T-helper 1 cell (primary cell): ENCODE results near the gene SH3BP1.
"Not testable (repeated sequence)": the region's sequence is repeated elsewhere in the genome, so short reads cannot be mapped to it uniquely, and the experiment has no call there.

Source experiments
- DNase-seq, 5 donors: peaks; one replicate each; pipeline ENCODE4 v3.0.0-alpha.2; 2012 to 2020
- total RNA-seq, 4 donors: gene quantifications; one replicate each; lab custom pipeline; 2026; lab: John Stamatoyannopoulos, UW

SH3BP1 gene, protein sequence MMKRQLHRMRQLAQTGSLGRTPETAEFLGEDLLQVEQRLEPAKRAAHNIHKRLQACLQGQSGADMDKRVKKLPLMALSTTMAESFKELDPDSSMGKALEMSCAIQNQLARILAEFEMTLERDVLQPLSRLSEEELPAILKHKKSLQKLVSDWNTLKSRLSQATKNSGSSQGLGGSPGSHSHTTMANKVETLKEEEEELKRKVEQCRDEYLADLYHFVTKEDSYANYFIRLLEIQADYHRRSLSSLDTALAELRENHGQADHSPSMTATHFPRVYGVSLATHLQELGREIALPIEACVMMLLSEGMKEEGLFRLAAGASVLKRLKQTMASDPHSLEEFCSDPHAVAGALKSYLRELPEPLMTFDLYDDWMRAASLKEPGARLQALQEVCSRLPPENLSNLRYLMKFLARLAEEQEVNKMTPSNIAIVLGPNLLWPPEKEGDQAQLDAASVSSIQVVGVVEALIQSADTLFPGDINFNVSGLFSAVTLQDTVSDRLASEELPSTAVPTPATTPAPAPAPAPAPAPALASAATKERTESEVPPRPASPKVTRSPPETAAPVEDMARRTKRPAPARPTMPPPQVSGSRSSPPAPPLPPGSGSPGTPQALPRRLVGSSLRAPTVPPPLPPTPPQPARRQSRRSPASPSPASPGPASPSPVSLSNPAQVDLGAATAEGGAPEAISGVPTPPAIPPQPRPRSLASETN
- 17.4 to 22.4 (median 21.0) reads per million in 4 donors for total RNA-seq

DNA sequence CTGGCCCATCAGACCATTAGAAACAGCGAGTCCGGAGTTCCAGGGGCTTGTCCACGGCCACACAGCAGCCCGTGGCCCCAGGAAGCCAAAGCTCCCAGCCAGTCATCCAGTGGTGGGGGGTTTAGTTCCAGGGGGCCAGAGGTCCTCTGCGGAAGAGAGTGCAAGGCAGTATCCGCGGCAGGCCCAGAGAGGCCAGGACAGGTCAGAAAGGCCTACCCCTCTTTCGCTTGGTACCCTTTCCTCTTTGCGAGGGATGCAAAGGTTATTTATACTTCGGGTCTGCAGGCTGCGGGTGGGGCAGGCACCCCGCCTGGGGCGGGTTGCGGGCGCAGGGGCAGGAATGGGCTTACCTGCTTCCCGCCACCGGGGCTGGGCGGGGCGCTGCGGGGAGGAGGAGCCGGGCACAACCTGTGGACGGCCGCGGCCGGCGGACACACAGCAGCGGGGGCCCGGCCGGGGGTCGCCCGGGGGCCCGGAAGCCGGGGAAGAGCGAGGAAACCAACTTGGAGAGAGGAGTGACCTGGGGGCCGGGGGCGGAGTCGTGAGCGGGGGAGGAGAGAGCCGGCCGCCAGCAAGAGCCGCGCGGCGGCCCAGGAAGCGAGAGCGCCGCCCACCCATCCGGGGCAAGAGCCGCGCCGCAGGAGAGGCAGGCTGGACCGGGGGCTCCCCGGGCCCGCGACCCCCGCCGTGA is at the start of gene SH3BP1:
Gene SH3BP1, plus strand, starts transcription at position 600 of the 691 bp plus-strand sequence. CDS start 119 bp downstream, outside the sequence.
- DNase-seq: peak; percentile 44 to 63 (median 44)

DNA sequence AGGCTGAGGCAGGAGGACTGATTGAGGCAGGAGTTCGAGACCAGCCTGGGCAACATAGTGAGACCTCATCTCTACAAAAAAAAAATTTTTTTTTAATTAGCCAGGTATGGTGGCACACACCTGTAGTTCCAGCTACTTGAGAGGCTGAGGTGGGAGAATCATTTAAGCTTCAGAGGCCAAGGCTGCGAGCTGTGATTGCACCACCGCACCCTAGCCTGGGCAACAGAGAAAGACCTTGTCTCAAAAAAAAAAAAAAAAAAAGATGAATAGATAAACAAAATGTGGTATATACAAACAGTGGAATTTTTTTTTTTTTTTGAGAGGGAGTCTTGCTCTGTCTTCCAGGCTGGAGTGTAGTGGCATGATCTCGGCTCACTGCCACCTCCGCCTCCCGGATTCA is 48.4 kb upstream of the SH3BP1 start:
- not testable (repeated sequence) for DNase-seq

DNA sequence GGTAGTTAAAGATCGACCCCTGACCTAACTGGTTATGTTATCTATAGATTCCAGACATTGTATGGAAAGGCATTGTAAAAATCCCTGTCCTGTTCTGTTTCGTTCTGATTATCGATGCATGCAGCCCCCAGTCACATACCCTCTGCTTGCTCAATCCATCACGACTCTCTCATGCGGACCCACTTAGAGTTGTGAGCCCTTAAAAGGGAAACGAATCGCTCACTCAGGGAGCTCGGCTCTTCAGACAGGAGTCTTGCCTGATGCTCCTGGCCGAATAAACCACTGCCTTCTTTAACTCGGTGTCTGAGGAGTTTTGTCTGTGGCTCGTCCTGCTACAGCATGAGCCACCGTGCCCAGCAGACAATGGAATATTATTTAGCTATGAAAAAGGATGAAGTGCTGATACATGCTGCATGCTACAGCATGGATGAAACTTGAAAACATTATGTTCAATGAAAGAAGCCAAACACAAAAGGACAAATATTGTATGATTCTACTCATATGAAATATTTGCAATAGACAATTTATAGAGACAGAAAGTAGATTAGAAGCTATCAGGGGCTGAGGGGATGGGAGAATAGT is 47.6 kb upstream of the SH3BP1 start:
- no peak for DNase-seq

DNA sequence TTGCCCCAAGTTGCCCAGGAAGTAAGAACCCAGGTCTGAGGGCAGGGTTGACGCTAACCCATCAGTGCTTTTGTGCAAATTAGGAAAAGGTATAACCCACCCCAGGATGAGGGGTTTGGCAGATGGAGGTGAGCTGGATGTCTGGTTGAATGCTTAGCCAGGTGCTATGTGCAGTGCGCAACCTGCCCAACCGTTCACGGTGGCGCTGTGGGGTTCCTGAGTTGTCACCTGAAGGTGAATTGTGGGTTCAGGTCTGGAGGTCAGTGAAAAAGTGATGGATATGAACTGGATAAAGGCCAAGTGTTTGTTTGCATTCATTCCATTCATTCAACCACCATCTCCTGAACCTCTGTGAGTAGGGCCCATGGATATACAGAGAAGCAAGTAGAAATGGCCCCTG is 45.2 kb upstream of the SH3BP1 start:
- no peak for DNase-seq

DNA sequence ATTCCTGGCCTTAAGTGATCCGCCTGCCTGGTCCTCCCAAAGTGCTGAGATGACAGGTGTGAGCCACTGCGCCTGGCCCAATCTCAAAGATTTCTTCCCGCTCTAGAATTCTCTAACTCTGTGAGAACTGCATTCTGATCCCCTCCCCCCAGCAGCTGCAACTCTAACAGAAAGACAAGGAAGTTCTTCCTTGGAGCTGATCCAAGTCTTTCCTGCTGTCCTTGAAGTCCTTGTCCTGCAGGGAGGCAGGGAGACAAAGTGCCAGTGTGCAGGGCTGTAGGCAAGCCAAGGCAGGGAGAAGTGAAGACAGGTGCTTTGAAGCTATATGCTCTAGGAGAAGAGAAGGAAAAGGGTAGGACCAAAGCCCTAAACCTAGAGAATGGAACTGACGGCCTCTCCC is 40.3 kb upstream of the SH3BP1 start:
- no peak for DNase-seq

DNA sequence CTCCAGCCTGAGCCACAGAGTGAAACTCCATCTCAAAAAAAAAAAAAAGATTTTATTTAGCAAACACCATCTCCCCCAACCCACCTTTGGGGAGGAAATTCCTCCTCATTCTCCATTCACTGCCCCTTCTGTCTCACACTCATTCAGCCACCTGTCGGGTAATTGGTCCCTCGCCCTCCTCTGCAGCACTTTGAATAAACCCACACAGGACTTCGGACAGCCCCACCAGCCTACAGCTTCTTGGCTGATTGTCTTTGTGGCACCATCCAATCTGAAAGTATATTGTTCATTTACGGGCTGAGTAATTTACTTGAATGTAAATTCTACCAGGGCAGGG is 38.3 kb upstream of the SH3BP1 start:
- DNase-seq: no peak

DNA sequence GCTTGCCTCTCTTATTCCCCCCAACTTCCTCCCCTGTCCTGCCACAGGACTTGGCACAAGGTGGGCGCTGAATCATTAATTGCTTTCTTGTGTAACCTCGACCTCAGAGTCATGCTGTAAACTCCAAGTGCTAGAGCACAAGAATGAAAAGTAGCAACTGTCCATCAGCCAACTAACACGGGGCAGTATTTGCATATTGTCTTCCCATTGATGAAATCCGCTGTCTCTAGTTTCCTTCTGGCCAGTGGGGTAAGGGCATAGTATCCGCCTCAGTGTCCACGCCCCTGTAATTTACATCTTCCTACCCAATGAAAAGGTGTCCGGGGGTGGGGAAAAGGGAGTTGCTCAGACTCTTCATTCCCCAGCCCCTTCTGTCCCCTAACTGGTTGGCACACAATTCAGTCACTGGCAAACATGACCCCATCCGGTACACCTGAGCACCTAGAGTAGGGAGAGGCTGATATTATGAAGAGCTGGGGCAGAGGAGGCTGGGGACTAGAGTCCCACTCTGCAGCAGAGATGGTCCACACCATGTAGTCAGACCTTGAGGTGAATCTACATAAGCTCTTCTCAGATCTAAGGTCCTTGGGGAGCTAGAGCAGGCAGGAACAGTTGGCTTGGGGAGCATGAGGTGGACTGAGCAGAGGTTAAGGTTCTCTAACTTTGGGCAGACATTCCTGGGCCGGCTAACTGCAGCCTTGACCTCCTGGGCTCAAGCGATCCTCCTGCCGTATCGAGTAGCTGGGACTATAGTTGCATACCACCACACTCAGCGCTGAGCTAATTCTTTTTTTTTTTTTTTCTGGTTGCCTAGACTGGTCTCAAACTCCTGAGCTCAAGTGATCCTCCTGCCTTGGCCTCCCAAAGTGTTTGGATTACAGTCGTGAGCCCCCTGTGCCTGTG is 37.7 kb upstream of the SH3BP1 start:
- no peak for DNase-seq

DNA sequence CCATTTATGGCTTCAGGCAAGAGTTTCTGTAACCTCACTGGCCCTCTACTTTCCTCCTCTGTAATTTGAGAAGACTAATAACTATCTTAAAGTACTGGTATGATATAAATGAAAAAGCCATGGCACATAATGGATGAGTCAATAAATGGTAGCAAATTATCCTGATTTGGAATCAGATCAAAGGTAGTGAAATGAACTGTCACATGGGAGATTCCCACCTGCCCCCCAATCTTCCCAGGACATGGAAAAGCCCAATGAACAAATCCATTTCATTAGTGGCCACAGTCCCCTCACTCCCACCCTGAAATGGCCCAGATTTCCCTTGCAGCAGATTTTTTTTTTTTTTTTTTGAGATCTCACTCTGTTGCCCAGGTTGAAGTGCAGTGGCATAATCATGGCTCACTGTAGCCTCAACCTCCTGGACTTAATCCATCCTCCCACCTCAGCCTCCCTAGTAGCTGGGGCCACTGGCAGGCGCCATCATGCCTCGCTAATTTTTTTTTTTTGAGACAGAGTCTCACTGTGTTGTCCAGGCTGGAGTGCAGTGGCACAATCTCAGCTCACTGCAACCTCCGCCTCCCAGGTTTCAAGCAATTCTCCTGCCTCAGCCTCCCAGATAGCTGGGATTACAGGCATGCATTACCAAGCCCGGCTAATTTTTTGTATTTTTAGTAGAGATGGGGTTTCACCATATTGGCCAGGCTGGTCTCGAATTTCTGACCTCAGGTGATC is 36.8 kb upstream of the SH3BP1 start:
- not testable (repeated sequence) for DNase-seq

DNA sequence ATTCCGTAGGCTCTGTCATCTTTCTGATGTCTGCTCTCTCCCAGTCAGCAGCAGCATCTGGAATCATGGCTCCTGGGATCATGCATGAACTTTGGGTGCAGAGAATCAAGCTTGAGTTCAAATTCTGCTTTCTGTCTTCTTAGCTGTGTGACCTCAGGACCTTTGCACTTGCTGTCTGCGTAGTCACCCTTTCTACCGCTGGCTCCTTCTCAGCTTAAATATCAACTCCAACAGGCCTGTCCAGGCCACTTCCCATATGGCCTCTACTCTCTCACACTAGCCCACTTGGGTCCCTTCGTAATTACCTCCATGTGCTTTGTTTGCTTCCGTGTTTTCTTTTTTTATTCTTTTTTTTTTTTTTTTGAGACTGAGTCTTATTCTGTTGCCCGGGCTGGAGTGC is 35.4 kb upstream of the SH3BP1 start:
- no peak for DNase-seq

DNA sequence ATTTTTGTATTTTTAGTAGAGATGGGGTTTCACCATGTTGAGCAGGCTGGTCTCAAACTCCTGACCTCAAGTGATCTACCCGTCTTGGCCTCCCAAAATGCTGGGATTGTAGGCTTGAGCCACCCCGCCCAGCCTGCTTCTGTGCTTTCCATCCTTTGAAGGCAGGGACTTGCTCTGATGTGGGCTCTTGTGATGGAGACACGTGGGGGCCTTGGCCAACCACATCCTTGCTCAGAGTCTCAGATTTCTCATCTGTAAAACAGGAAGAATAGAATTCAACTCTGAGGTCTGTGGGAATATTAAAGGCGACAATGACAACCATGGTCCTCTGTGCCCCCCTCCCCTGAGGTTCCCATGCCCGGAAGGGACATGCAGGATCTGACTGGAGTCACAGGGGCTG is 34.6 kb upstream of the SH3BP1 start:
- DNase-seq: peak; percentile 30 to 71 (median 55)

DNA sequence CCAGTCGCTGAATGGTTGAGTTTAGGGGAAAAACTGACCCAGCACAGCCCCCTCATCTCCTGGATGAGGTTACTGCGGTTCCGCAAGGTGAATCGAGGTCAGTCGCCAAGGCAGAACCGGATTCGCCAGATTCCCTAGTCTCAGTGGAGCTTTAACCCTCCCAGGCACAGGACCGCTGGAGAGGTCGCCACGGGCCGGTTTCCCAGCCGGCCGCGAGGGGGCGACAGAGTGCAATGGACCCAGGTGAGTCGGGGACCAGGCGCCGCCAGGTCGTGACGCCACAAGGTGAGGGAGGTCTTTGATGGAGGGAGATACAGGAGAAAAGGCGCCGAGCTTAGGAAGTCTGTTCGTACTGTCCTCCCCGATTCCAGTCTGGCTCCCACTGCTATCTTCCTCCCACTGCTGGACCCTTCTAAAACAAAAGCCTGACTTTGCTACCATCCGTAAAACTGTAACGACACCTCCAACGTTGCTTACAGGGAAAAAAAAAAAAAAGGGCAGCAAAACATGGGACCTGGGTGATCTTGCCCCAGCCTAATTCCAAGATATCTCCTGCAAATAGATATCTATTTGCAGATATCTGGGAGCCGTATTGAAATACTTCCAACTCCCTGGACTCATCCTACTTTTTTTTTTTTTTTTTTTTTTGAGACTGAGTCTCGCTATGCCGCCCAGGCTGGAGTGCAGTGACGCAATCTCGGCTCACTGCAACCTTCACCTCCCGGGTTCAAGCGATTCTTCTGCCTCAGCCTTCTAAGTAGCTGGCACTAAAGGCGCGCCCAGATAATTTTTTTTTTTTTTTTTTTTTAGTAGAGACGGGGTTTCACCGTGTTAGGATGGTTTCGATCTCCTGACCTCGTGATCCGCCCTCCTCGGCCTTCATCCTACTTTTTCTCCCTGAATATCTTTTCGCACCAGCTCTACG is 32.2 kb upstream of the SH3BP1 start:
- DNase-seq: peak; percentile 84 to 92 (median 87)

DNA sequence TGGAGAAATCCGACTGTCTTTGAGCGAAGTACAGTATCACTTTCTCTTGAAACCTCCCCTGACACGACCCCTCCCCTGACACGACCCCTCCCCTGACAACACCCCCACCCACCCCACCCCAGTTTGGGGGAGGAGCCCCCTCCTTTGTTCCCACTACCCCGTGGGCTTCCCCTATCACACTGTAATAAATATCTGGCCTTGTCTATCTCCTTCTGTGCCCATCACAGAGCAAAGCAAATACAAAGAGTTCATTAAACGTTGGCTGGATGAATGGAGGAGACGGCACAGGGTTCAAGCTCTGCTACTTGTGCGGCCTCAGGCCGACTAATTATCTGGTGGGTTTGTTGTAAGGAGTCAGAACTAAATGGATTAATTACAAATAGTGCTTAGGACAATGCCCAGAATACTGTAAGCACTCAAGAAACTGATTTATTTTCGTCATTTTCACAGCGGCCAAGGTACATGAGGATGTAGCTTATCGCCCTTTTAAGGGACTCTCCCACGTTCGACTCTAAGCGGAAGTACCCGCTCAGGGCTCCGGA is 31.5 kb upstream of the SH3BP1 start:
- no peak for DNase-seq

DNA sequence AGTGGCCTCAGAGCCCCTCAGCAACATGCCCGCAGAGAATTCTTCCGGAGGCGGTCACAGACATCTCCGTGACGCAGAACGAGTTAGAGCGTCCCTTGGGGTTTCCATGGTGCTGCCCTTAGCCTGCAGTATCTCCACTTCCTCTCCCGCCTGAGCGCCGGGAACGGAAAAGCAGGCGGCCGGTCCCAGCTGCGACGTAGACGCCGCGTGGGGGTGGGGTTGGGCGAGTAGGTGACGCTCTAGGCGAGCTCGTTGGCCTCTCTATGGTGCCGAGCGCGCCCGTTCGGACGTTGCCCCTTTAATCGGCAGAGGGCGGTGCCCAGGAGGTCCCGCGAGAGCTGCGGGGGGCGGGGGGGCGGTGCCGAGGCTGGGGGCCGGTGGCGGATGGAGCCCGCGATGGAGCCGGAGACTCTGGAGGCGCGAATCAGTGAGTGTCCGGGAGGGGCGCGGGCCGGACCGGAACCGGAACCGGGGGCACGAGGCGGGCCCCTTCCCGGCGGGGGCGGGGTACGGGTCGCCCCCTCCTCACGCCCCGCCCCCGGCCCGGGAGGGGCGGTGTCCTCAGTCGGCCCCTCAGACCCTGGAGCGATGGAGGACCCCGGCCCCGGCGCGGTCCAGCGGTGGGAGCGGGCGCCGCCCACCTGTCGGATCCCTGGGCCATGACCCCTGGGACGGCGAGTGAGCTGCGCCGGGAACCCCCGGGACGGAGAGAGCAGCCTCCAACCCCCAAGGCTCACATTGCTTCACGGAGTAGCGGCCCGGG is 30.8 kb upstream of the SH3BP1 start, which contains the start of gene GGA1:
Gene GGA1, plus strand, starts transcription at position 358 of the 763 bp plus-strand sequence. Its CDS starts 27 bp downstream, at position 385.
- DNase-seq: peak; percentile 94 to 100 (median 96)

DNA sequence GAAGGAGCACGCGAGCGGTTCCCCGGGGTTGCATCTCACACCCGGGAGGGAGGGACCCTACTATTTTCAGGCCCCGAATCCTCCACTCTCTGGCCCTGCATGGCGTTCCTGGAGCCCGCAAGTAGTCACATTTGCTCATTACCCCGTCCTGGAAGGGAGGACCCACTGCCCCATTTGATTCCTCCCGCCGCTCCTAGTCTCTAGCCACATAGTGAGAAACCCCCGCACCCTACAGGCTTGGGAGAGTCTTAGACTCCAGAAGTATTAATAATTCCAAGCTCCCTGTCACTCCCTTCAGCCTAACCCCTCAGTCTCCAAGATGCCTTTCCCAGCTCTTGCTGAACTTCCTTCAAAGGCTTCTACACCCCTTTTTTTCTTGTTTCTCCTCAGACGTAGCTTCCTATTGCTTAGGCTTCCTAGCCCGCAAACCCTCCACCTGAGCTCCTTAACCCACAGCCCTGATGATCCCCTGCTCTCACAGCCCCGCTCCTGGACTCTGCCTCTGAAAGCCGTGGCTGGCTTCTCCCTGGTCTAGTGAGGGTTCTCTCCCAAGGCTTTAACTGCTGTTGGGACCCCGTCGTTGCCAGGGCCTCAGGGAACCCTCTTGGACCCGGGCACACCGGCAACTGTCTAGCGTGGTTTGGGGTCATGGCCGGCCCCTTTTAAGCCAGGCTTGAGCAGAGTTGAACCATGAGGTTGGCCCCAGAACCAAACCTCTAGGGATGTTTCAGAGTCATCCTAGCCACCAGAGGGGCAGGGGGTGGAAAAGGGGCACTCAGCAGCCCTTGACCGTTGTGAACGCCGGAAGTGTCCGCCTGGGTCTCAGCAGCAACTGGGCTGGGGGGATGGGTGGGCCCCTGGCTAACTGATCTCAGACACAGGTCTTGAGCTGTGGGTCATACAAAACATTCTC is 30.0 kb upstream of the SH3BP1 start:
- no peak for DNase-seq

DNA sequence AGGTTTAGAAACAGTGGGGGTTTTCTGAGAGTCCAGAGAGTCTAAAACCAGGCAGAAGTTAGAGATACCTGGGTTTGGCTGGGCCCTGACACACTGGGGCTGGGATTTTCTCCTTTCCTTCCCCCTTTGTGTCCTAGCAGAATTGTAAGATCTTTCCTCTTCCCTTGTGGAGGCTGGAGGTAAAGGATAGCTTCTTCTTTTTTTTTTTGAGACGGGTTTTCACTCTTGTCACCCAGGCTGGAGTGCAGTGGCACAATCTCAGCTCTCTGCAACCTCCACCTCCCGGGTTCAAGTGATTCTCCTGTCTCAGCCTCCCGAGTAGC is 29.4 kb upstream of the SH3BP1 start:
- DNase-seq: not testable (repeated sequence)

DNA sequence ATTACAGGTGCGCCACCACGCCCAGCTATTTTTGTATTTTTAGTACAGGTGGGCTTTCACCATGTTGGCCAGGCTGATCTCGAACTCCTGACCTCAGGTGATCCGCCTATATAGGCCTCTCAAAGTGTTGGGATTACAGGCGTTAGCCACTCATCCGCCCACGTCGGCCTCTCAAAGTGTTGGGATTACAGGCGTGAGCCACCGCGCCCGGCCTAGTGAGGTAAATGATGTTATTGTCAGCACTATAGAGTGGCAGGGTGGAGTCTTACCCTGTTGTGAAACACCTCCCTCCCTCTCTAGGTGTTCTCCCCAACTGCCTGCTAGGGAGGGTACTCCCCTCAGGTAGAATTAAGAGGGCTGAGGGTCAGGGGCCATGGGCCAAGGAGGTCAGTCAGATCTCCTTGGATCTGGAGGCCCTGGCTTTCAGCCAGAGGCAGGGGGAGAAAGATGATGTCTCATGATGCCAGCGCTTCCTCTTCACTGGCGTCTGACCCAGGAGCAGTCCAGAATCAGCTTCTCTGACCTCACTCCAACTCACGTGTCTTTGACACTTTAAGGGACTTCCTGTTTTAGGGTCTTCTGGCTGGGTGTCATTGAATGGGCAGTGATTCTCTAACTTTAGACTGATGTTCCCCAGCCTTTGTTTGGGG is 28.9 kb upstream of the SH3BP1 start:
- DNase-seq: no peak

DNA sequence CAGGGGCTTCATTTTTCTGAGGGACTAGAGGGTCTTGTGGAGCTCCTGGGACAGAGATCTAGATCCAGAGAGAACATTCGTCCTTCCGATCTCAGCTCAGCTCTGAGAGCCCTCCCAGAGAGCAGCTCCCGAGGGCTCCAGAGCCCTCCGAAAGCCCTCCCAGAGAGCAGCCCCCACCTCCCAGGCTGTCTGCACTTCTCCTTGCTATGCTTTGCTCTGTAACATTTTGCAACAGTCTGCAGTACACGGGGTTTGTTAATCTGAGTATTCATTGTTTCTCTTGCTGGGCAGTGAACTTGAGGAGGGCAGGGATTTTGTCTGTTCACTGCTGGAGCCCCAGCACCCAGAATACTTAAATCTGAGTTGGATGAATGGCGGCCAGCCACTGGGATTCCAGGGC is 28.3 kb upstream of the SH3BP1 start:
- no peak for DNase-seq
